Left lung (tissue), 10 donors: ENCODE data around the gene LYPD3. TPM values are rescaled to one million over a fixed set of nuclear protein-coding genes. Genes with fewer than 3 reads are reported as not detected.

Experiments used
- ATAC-seq: fragments of 200-7000 bp; cut with Tn5 transposase; one replicate; pipeline ENCODE4 v1.9.1; 2020; ENCODE audit warnings: moderate library complexity
- DNase-seq, 4 donors: peaks; one replicate each; pipeline ENCODE4 v3.0.0-alpha.2; 2013 to 2020
- H3K27ac ChIP-seq, 2 donors: fragments of 200-600 bp; sonication (generic) in 1 of 2; one replicate each; pipeline versions ENCODE4 v1.5.0 to v1.8.0; 2020 to 2021
- H3K27me3 ChIP-seq, 2 donors: fragments of 200-600 bp; sonication (generic) in 1 of 2; one replicate each; pipeline versions ENCODE4 v1.5.0 to v1.8.0; 2020 to 2021
- H3K36me3 ChIP-seq, 2 donors: fragments of 200-600 bp; sonication (generic) in 1 of 2; one replicate each; pipeline versions ENCODE4 v1.5.0 to v1.8.0; 2020 to 2021
- H3K4me1 ChIP-seq, 2 donors: fragments of 200-600 bp; one replicate each; pipeline ENCODE4 v1.8.0; 2021
- H3K4me3 ChIP-seq, 2 donors: fragments of 200-600 bp; sonication (generic) in 1 of 2; one replicate each; pipeline versions ENCODE4 v1.5.0 to v1.8.0; 2020 to 2021; ENCODE audit warnings: mild to moderate bottlenecking in 1 of 2
- H3K9me3 ChIP-seq, 2 donors: fragments of 200-600 bp; sonication (generic) in 1 of 2; one replicate each; pipeline versions ENCODE4 v1.5.0 to v1.8.0; 2020 to 2021
- CTCF ChIP-seq, 2 donors: fragments of 200-600 bp; sonication (generic) in 1 of 2; IDR thresholded peaks; one replicate each; pipeline versions ENCODE4 v1.5.0 to v1.8.0; 2021; ENCODE audit warnings: antibody characterized with exemption in 2 of 2
- intact Hi-C, 2 donors: fragments of 100-400 bp; cut with DNase I; formaldehyde crosslinking; loops; one replicate each; pipeline versions ENCODE4 v1.11.2 to v1.14.2; 2022
- polyA plus RNA-seq, 6 donors: library from polyadenylated mRNA; unstranded; fragments of 120-200 nt; gene quantifications; one replicate each; pipeline ENCODE4 v1.2.1, GENCODE V29; 2013; ENCODE audit not compliant: insufficient read length in 6 of 6
- total RNA-seq, 2 donors: library from RNA; stranded (reverse); fragmentation: NEBNext Ultra II Directional; extraction: Animal tissue kit (Norgen Biotek cat#: 25700); gene quantifications; one replicate each; pipeline ENCODE4 v1.2.1, GENCODE V29; 2021
- donor health status: DM: no; HTN: yes; CAD: no.
- donor health status: DM: no; HTN: no; CAD: no.

The LYPD3 gene
- total and polyA plus RNA-seq, 8 donors: 0.73 to 2.1 (median 1.2) TPM

- Histone ChIP-seq H3K4me3 (no peak overlapping the region), H3K9me3 (no peaks in the 10 kb centered on the region), H3K36me3 (peaks cover 0 to 54% of the 10 kb centered on the region in 2 donors), H3K27ac (no peak overlapping the region), H3K4me1 (peaks cover 2 to 29% of the 10 kb centered on the region in 2 donors), H3K27me3 (no peaks in the 10 kb centered on the region)
- no peak for ATAC-seq
- no peak for TF ChIP-seq CTCF (IDR thresholded peaks at IDR 0.05)
- no peak for DNase-seq
- intact Hi-C loops: no loop called here
These were observed 41.2 kb upstream of the LYPD3 start for GRCh38 chr19:43506629-43507028.

- peaks cover 0 to 52% of the 10 kb centered on the region in 2 donors for H3K36me3 ChIP-seq
- no peak overlapping the region for H3K4me3 ChIP-seq
- intact Hi-C loops: no loop called here
- peaks cover 2 to 25% of the 10 kb centered on the region in 2 donors for H3K4me1 ChIP-seq
- H3K9me3 ChIP-seq: no peaks in the 10 kb centered on the region
- DNase-seq (no peak), ATAC-seq (no peak)
- TF ChIP-seq CTCF (IDR thresholded peaks at IDR 0.05): no peak
- no peaks in the 10 kb centered on the region for H3K27me3 ChIP-seq
- H3K27ac ChIP-seq: no peak overlapping the region
These were observed 40.5 kb upstream of the LYPD3 start for GRCh38 chr19:43505941-43506340.

GRCh38 chr19:43505186-43505456 is 39.7 kb upstream of the LYPD3 start:
- no peaks in the 10 kb centered on the region for H3K9me3 ChIP-seq
- peaks cover 2 to 25% of the 10 kb centered on the region in 2 donors for H3K4me1 ChIP-seq
- DNase-seq: no peak
- peak overlapping the region in 1 of 2 donors; percentile 60 for H3K4me3 ChIP-seq
- H3K36me3 ChIP-seq: peaks cover 0 to 44% of the 10 kb centered on the region in 2 donors
- ATAC-seq: no peak
- no peak for TF ChIP-seq CTCF (IDR thresholded peaks at IDR 0.05)
- H3K27me3 ChIP-seq: no peaks in the 10 kb centered on the region
- no peak overlapping the region for H3K27ac ChIP-seq
- intact Hi-C loops: no loop called here

- no peak for TF ChIP-seq CTCF (IDR thresholded peaks at IDR 0.05)
These were observed 39.2 kb upstream of the LYPD3 start, which contains the start of gene PHLDB3 for GRCh38 chr19:43504426-43505185. Gene PHLDB3, minus strand, starts transcription at chr19:43504746. Its CDS starts 628 bp downstream, at chr19:43504118.

GRCh38 chr19:43503501-43504425 is 38.4 kb upstream of the LYPD3 start:
- peaks cover 0 to 30% of the 10 kb centered on the region in 2 donors for H3K36me3 ChIP-seq
- H3K9me3 ChIP-seq: no peaks in the 10 kb centered on the region
- H3K4me1 ChIP-seq: peaks cover 2 to 25% of the 10 kb centered on the region in 2 donors
- peak overlapping the region; percentile 60 to 69 for H3K4me3 ChIP-seq
- H3K27ac ChIP-seq: peak overlapping the region; percentile 70 to 75
- ATAC-seq (peak; percentile 99), DNase-seq (peak; percentile 90 to 97 (median 97))
- TF ChIP-seq CTCF (IDR thresholded peaks at IDR 0.05): no peak
- no peaks in the 10 kb centered on the region for H3K27me3 ChIP-seq
- intact Hi-C loops: no loop called here

More at GRCh38 chr19:43504426-43505185, 39.2 kb upstream of the LYPD3 start, which contains the start of gene PHLDB3:
- Histone ChIP-seq H3K4me1 (peaks cover 2 to 25% of the 10 kb centered on the region in 2 donors), H3K9me3 (no peaks in the 10 kb centered on the region), H3K4me3 (peak within 1 kb of the TSS; percentile 60 to 69), H3K27me3 (no peaks in the 10 kb centered on the region), H3K36me3 (peaks cover 0 to 38% of the 10 kb centered on the region in 2 donors), H3K27ac (peak within 1 kb of the TSS; percentile 70 to 75)
- intact Hi-C loops: no loop called here
- DNase-seq (peak in 3 of 4 donors; percentile 45 to 82 (median 47)), ATAC-seq (peak; percentile 61)
